Measurements from ENCODE around the gene NRG2. TPM values are rescaled to one million over a fixed set of nuclear protein-coding genes. Genes with fewer than 3 reads are reported as not detected.

NRG2 gene
- total RNA-seq, 1 experiment from 2014 or later, result 1.8 TPM

GRCh38 chr5:139852696-139853095 is 190.4 kb downstream of the NRG2 start:
- no peak for ATAC-seq
- Histone ChIP-seq H3K4me3 (ENCODE audit: low read length) (no peak overlapping the region), H3K4me1 (ENCODE audit: insufficient read depth, low read length) (no peaks in the 10 kb centered on the region), H3K27ac (ENCODE audit: low read length) (no peak overlapping the region), H3K36me3 (ENCODE audit: low read depth, low read length) (no peaks in the 10 kb centered on the region), H3K9me2 (replicated peaks; ENCODE audit: low read length) (no peaks in the 10 kb centered on the region), H2AFZ (ENCODE audit: low read length) (no peak overlapping the region), H3K79me2 (ENCODE audit: low read length) (no peaks in the 10 kb centered on the region), H3F3A (ENCODE audit: low read length, unreplicated experiment) (no peaks in the 10 kb centered on the region), H3K9me3 (ENCODE audit: low read length) (no peaks in the 10 kb centered on the region), H4K20me1 (ENCODE audit: low read length) (no peaks in the 10 kb centered on the region), H3K4me2 (ENCODE audit: low read length) (no peak overlapping the region), H3K27me3 (ENCODE audit: low read length) (no peaks in the 10 kb centered on the region), H3K9ac (ENCODE audit: low read length) (no peak overlapping the region)
- no peak for DNase-seq
- CTCF ChIA-PET, result no interaction called here
- intact Hi-C loops (cut with micrococcal nuclease), result no loop called here
- no peak for TF ChIP-seq CTCF (conservative IDR thresholded peaks at IDR 0.05; ENCODE audit: low read depth, low read length)
- no peak for TF ChIP-seq EZH2 (IDR thresholded peaks at IDR 0.05; ENCODE audit: low read length, unreplicated experiment)
- TF ChIP-seq EZH2phosphoT487 (IDR thresholded peaks at IDR 0.05; ENCODE audit: borderline replicate concordance, low read length), result no peak
- BruUV-seq (replicated peaks), result no TSS peak
- POLR2A ChIA-PET (ENCODE audit: unreplicated experiment), result no interaction called here

- BruUV-seq (replicated peaks), result no TSS peak
- DNase-seq (no peak), ATAC-seq (no peak)
- Histone ChIP-seq H3K4me1 (ENCODE audit: insufficient read depth, low read length) (no peaks in the 10 kb centered on the region), H4K20me1 (ENCODE audit: low read length) (no peaks in the 10 kb centered on the region), H3K27me3 (ENCODE audit: low read length) (no peaks in the 10 kb centered on the region), H3K36me3 (ENCODE audit: low read depth, low read length) (no peaks in the 10 kb centered on the region), H2AFZ (ENCODE audit: low read length) (no peak overlapping the region), H3K27ac (ENCODE audit: low read length) (no peak overlapping the region), H3K4me2 (ENCODE audit: low read length) (no peak overlapping the region), H3K9me2 (replicated peaks; ENCODE audit: low read length) (no peaks in the 10 kb centered on the region), H3K9me3 (ENCODE audit: low read length) (no peaks in the 10 kb centered on the region), H3K9ac (ENCODE audit: low read length) (no peak overlapping the region), H3F3A (ENCODE audit: low read length, unreplicated experiment) (no peaks in the 10 kb centered on the region), H3K79me2 (ENCODE audit: low read length) (no peaks in the 10 kb centered on the region), H3K4me3 (ENCODE audit: low read length) (no peak overlapping the region)
- no peak for TF ChIP-seq CTCF (conservative IDR thresholded peaks at IDR 0.05; ENCODE audit: low read depth, low read length)
- no peak for TF ChIP-seq EZH2phosphoT487 (IDR thresholded peaks at IDR 0.05; ENCODE audit: borderline replicate concordance, low read length)
- TF ChIP-seq EZH2 (IDR thresholded peaks at IDR 0.05; ENCODE audit: low read length, unreplicated experiment), result no peak
- intact Hi-C loops (cut with micrococcal nuclease), result no loop called here
- CTCF ChIA-PET, result no interaction called here
- POLR2A ChIA-PET (ENCODE audit: unreplicated experiment), result no interaction called here
Observed at GRCh38 chr5:139851558-139851957, 191.5 kb downstream of the NRG2 start.

- no peak overlapping the region for H3K27ac ChIP-seq (ENCODE audit: low read length)
- H3K9ac ChIP-seq (ENCODE audit: low read length), result no peak overlapping the region
- no peaks in the 10 kb centered on the region for H3K36me3 ChIP-seq (ENCODE audit: low read depth, low read length)
- no peak overlapping the region for H3K4me3 ChIP-seq (ENCODE audit: low read length)
- H3K4me1 ChIP-seq (ENCODE audit: insufficient read depth, low read length), result no peaks in the 10 kb centered on the region
- no peak overlapping the region for H2AFZ ChIP-seq (ENCODE audit: low read length)
- intact Hi-C loops (cut with micrococcal nuclease), result no loop called here
- no TSS peak for BruUV-seq (replicated peaks)
- no peaks in the 10 kb centered on the region for H3K9me3 ChIP-seq (ENCODE audit: low read length)
- no peak; the same call in 1 of the 2 replicates for ATAC-seq
- ChIA-PET CTCF (interaction anchor here (1.5 kb wide), 1 partner anchor 63 kb away, joined by 4 read pairs; no protein-coding TSS in a partner anchor), POLR2A (ENCODE audit: unreplicated experiment) (no interaction called here)
- H3K27me3 ChIP-seq (ENCODE audit: low read length), result no peaks in the 10 kb centered on the region
- H3K79me2 ChIP-seq (ENCODE audit: low read length), result no peaks in the 10 kb centered on the region
- no peaks in the 10 kb centered on the region for H4K20me1 ChIP-seq (ENCODE audit: low read length)
- no peaks in the 10 kb centered on the region for H3F3A ChIP-seq (ENCODE audit: low read length, unreplicated experiment)
- no peak for TF ChIP-seq CTCF (conservative IDR thresholded peaks at IDR 0.05; ENCODE audit: low read depth, low read length)
- TF ChIP-seq EZH2phosphoT487 (IDR thresholded peaks at IDR 0.05; ENCODE audit: borderline replicate concordance, low read length), result no peak
- TF ChIP-seq EZH2 (IDR thresholded peaks at IDR 0.05; ENCODE audit: low read length, unreplicated experiment), result no peak
- no peaks in the 10 kb centered on the region for H3K9me2 ChIP-seq (replicated peaks; ENCODE audit: low read length)
- no peak for DNase-seq
- no peak overlapping the region for H3K4me2 ChIP-seq (ENCODE audit: low read length)
Observed at GRCh38 chr5:139850423-139851016, 192.6 kb downstream of the NRG2 start.

All from PC-3 (cell line).